Thymus (tissue), 11 donors: ENCODE measurements around the gene TLL2. TPM values are rescaled to one million over a fixed set of nuclear protein-coding genes. Genes with fewer than 3 reads are reported as not detected.

Experiments
- DNase-seq, 9 donors: peaks; one replicate each; pipeline ENCODE4 v3.0.0-alpha.2; 2013; ENCODE audit warnings: low spot score in 9 of 9, low read depth in 6 of 9, missing footprints in 1 of 9
- H3K27ac ChIP-seq, 2 donors: one replicate each; pipeline ENCODE4 v1.5.1; 2013; ENCODE audit warnings: control low read depth in 1 of 2, low read depth in 1 of 2, low read length in 1 of 2, mild to moderate bottlenecking in 1 of 2, moderate library complexity in 1 of 2
- H3K27me3 ChIP-seq, 2 donors: one replicate each; pipeline ENCODE4 v1.5.1; 2013; ENCODE audit warnings: low read length in 1 of 2; ENCODE audit not compliant: control insufficient read depth in 2 of 2, insufficient read depth in 1 of 2
- H3K36me3 ChIP-seq, 2 donors: one replicate each; pipeline ENCODE4 v1.5.1; 2013; ENCODE audit warnings: low read length in 1 of 2, mild to moderate bottlenecking in 1 of 2, moderate library complexity in 1 of 2; ENCODE audit not compliant: control insufficient read depth in 2 of 2, insufficient read depth in 2 of 2
- H3K4me1 ChIP-seq, 2 donors: one replicate each; pipeline ENCODE4 v1.5.1; 2013; ENCODE audit warnings: low read length in 2 of 2; ENCODE audit not compliant: control insufficient read depth in 2 of 2, insufficient read depth in 2 of 2
- H3K4me3 ChIP-seq, 2 donors: one replicate each; pipeline ENCODE4 v1.5.1; 2013; ENCODE audit warnings: low read length in 2 of 2, control low read depth in 1 of 2, mild to moderate bottlenecking in 1 of 2
- H3K9me3 ChIP-seq, 2 donors: one replicate each; pipeline ENCODE4 v1.5.1; 2013; ENCODE audit warnings: low read length in 1 of 2, mild to moderate bottlenecking in 1 of 2; ENCODE audit not compliant: control insufficient read depth in 2 of 2, insufficient read depth in 1 of 2
- WGBS: extraction: QIAGEN DNeasy Blood & Tissue Kit; methylation state at CpG from one replicate; pipeline ENCODE4 v1.1.7; 2013; 5-methylcytosine and 5-hydroxymethylcytosine counted together
- polyA plus RNA-seq: library from polyadenylated mRNA; stranded (reverse); fragments of 200-250 nt; gene quantifications from one replicate; pipeline ENCODE4 v1.2.3, GENCODE V29; 2013
- total RNA-seq: library from RNA; stranded (reverse); fragments of 120-200 nt; gene quantifications from one replicate; pipeline ENCODE4 v1.2.4, GENCODE V29; 2013
- donor health status: healthy.

TLL2 gene
- total and polyA plus RNA-seq, 2 donors: 0.05 to 0.23 TPM

GRCh38 chr10:96500050-96500449 lies 13.7 kb downstream of the TLL2 start:
- no peak overlapping the region for H3K27ac ChIP-seq
- H3K9me3 ChIP-seq: no peaks in the 10 kb centered on the region
- WGBS: 99% methylated on average over 3 of the region's 3 CpGs
- H3K4me3 ChIP-seq: no peak overlapping the region
- H3K27me3 ChIP-seq: peaks cover 0 to 2% of the 10 kb centered on the region in 2 donors
- no peak for DNase-seq
- H3K4me1 ChIP-seq: no peaks in the 10 kb centered on the region
- no peaks in the 10 kb centered on the region for H3K36me3 ChIP-seq

- 63% methylated on average over 5 of the region's 5 CpGs for WGBS
- H3K27me3 ChIP-seq: peaks cover 0 to 2% of the 10 kb centered on the region in 2 donors
- no peaks in the 10 kb centered on the region for H3K9me3 ChIP-seq
- no peaks in the 10 kb centered on the region for H3K36me3 ChIP-seq
- H3K4me3 ChIP-seq: no peak overlapping the region
- H3K4me1 ChIP-seq: no peaks in the 10 kb centered on the region
- H3K27ac ChIP-seq: no peak overlapping the region
- no peak for DNase-seq
Observed at GRCh38 chr10:96497391-96497790, 16.3 kb downstream of the TLL2 start.

- Histone ChIP-seq H3K4me1 (no peaks in the 10 kb centered on the region), H3K36me3 (no peaks in the 10 kb centered on the region), H3K27ac (no peak overlapping the region), H3K9me3 (no peaks in the 10 kb centered on the region), H3K4me3 (no peak overlapping the region), H3K27me3 (peaks cover 0 to 2% of the 10 kb centered on the region in 2 donors)
- peak in 1 of 9 donors; percentile 28 for DNase-seq
- 86% methylated on average over 6 of the region's 6 CpGs for WGBS
Observed at GRCh38 chr10:96496281-96496925, 17.3 kb downstream of the TLL2 start.

GRCh38 chr10:96495544-96495943 lies 18.2 kb downstream of the TLL2 start:
- WGBS: 97% methylated on average over 6 of the region's 6 CpGs
- no peak for DNase-seq
- no peaks in the 10 kb centered on the region for H3K4me1 ChIP-seq
- H3K27me3 ChIP-seq: peaks cover 0 to 2% of the 10 kb centered on the region in 2 donors
- H3K27ac ChIP-seq: no peak overlapping the region
- no peak overlapping the region for H3K4me3 ChIP-seq
- no peaks in the 10 kb centered on the region for H3K9me3 ChIP-seq
- H3K36me3 ChIP-seq: no peaks in the 10 kb centered on the region

- Histone ChIP-seq H3K27ac (no peak overlapping the region), H3K9me3 (no peaks in the 10 kb centered on the region), H3K36me3 (no peaks in the 10 kb centered on the region), H3K27me3 (peaks cover 0 to 2% of the 10 kb centered on the region in 2 donors), H3K4me1 (no peaks in the 10 kb centered on the region), H3K4me3 (no peak overlapping the region)
- WGBS: 89% methylated on average over 4 of the region's 4 CpGs
- no peak for DNase-seq
Observed at GRCh38 chr10:96494694-96495093, 19.0 kb downstream of the TLL2 start.

GRCh38 chr10:96493871-96494525 lies 19.7 kb downstream of the TLL2 start:
- no peaks in the 10 kb centered on the region for H3K9me3 ChIP-seq
- WGBS: 96% methylated on average over 12 of the region's 12 CpGs
- no peaks in the 10 kb centered on the region for H3K4me1 ChIP-seq
- no peak overlapping the region for H3K4me3 ChIP-seq
- H3K27me3 ChIP-seq: peaks cover 0 to 2% of the 10 kb centered on the region in 2 donors
- no peak overlapping the region for H3K27ac ChIP-seq
- no peak for DNase-seq
- H3K36me3 ChIP-seq: no peaks in the 10 kb centered on the region

- no peaks in the 10 kb centered on the region for H3K36me3 ChIP-seq
- no peak overlapping the region for H3K27ac ChIP-seq
- no peaks in the 10 kb centered on the region for H3K9me3 ChIP-seq
- H3K4me3 ChIP-seq: no peak overlapping the region
- H3K4me1 ChIP-seq: no peaks in the 10 kb centered on the region
- WGBS: 96% methylated on average over 2 of the region's 2 CpGs
- no peaks in the 10 kb centered on the region for H3K27me3 ChIP-seq
- no peak for DNase-seq
Observed at GRCh38 chr10:96493254-96493653, 20.5 kb downstream of the TLL2 start.

GRCh38 chr10:96491303-96491702 lies 22.4 kb downstream of the TLL2 start:
- Histone ChIP-seq H3K9me3 (no peaks in the 10 kb centered on the region), H3K27me3 (no peaks in the 10 kb centered on the region), H3K4me1 (no peaks in the 10 kb centered on the region), H3K4me3 (no peak overlapping the region), H3K27ac (no peak overlapping the region), H3K36me3 (no peaks in the 10 kb centered on the region)
- DNase-seq: no peak
- 89% methylated on average over 3 of the region's 3 CpGs for WGBS

GRCh38 chr10:96488161-96488935 lies 25.4 kb downstream of the TLL2 start:
- DNase-seq: no peak
- H3K4me1 ChIP-seq: no peaks in the 10 kb centered on the region
- H3K36me3 ChIP-seq: no peaks in the 10 kb centered on the region
- no peaks in the 10 kb centered on the region for H3K27me3 ChIP-seq
- H3K4me3 ChIP-seq: no peak overlapping the region
- WGBS: 94% methylated on average over 14 of the region's 14 CpGs
- no peaks in the 10 kb centered on the region for H3K9me3 ChIP-seq
- no peak overlapping the region for H3K27ac ChIP-seq
